H9 (cell line): ENCODE measurements around the gene ERN1. TPM values are rescaled to one million over a fixed set of nuclear protein-coding genes. Genes with fewer than 3 reads are reported as not detected.

Experiments
- DNase-seq: peaks from one replicate; pipeline ENCODE4 v3.0.0-alpha.2; 2017
- H2AFZ ChIP-seq: one replicate; pipeline ENCODE4 v1.6.1; 2013; ENCODE audit warnings: mild to moderate bottlenecking, low read length, control low read depth, moderate library complexity
- H2AK5ac ChIP-seq: 2 replicates; pipeline ENCODE4 v1.6.1; 2013; ENCODE audit warnings: low read length, control low read depth, mixed read lengths; ENCODE audit not compliant: insufficient read length
- H2BK120ac ChIP-seq: one replicate; pipeline ENCODE4 v1.6.1; 2013; ENCODE audit warnings: low read depth, mild to moderate bottlenecking, low read length, control low read depth, inconsistent platforms; ENCODE audit not compliant: poor library complexity, severe bottlenecking
- H2BK12ac ChIP-seq: 2 replicates; pipeline ENCODE4 v1.6.1; 2013; ENCODE audit warnings: low read length, control low read depth, mixed read lengths, low read depth; ENCODE audit not compliant: insufficient read length
- H2BK15ac ChIP-seq: 2 replicates; pipeline ENCODE4 v1.6.1; 2013; ENCODE audit warnings: low read depth, low read length, control low read depth
- H2BK20ac ChIP-seq: one replicate; pipeline ENCODE4 v1.6.1; 2013; ENCODE audit warnings: low read depth, mild to moderate bottlenecking, low read length, control low read depth, inconsistent platforms; ENCODE audit not compliant: poor library complexity, severe bottlenecking
- H2BK5ac ChIP-seq: 2 replicates; pipeline ENCODE4 v1.6.1; 2013; ENCODE audit warnings: low read length, control low read depth, mixed read lengths; ENCODE audit not compliant: insufficient read length
- H3K14ac ChIP-seq: 2 replicates; pipeline ENCODE4 v1.6.1; 2013; ENCODE audit warnings: low read length, control low read depth; ENCODE audit not compliant: insufficient read depth
- H3K18ac ChIP-seq: 2 replicates; pipeline ENCODE4 v1.6.1; 2013; ENCODE audit warnings: low read depth, mild to moderate bottlenecking, mixed read lengths, low read length, control low read depth; ENCODE audit not compliant: insufficient read length
- H3K23ac ChIP-seq: 2 replicates; pipeline ENCODE4 v1.6.1; 2013; ENCODE audit warnings: low read length, control low read depth, mixed read lengths, low read depth; ENCODE audit not compliant: insufficient read length
- H3K23me2 ChIP-seq: 2 replicates; pipeline ENCODE4 v1.6.1; 2013; ENCODE audit warnings: low read depth, mild to moderate bottlenecking, mixed read lengths, low read length, control low read depth; ENCODE audit not compliant: insufficient read length, poor library complexity, severe bottlenecking
- H3K27ac ChIP-seq: 2 replicates; pipeline ENCODE4 v1.5.1; 2013; ENCODE audit warnings: low read length, control low read depth, mixed read lengths, low read depth; ENCODE audit not compliant: insufficient read length
- H3K27me3 ChIP-seq: 2 replicates; pipeline ENCODE4 v1.6.1; 2013; ENCODE audit warnings: low read length, control low read depth, inconsistent platforms; ENCODE audit not compliant: insufficient read depth
- H3K4ac ChIP-seq: 2 replicates; pipeline ENCODE4 v1.6.1; 2013; ENCODE audit warnings: low read depth, mild to moderate bottlenecking, control low read depth, inconsistent platforms, low read length, moderate library complexity
- H3K4me1 ChIP-seq: 2 replicates; pipeline ENCODE4 v1.6.1; 2013; ENCODE audit warnings: low read length, control low read depth, inconsistent platforms; ENCODE audit not compliant: insufficient read depth
- H3K4me2 ChIP-seq: 2 replicates; pipeline ENCODE4 v1.6.1; 2013; ENCODE audit warnings: low read length, control low read depth, mixed read lengths; ENCODE audit not compliant: insufficient read length, insufficient read depth
- H3K56ac ChIP-seq: 2 replicates; pipeline ENCODE4 v1.6.1; 2013; ENCODE audit warnings: low read depth, mild to moderate bottlenecking, mixed read lengths, low read length, control low read depth; ENCODE audit not compliant: insufficient read length
- H3K79me1 ChIP-seq: 2 replicates; pipeline ENCODE4 v1.6.1; 2013; ENCODE audit warnings: low read depth, mild to moderate bottlenecking, moderate library complexity, low read length, control low read depth, inconsistent platforms; ENCODE audit not compliant: insufficient read depth, poor library complexity, severe bottlenecking
- H3K79me2 ChIP-seq: 2 replicates; pipeline ENCODE4 v1.6.1; 2013; ENCODE audit warnings: low read length, control low read depth, inconsistent platforms; ENCODE audit not compliant: insufficient read depth
- H3K9ac ChIP-seq: 2 replicates; pipeline ENCODE4 v1.6.1; 2013; ENCODE audit warnings: low read length, control low read depth, mixed read lengths; ENCODE audit not compliant: insufficient read length; ENCODE audit errors: extremely low read depth
- H3K9me3 ChIP-seq: one replicate; pipeline ENCODE4 v1.6.1; 2013; ENCODE audit warnings: low read depth, low read length, inconsistent platforms; ENCODE audit not compliant: control insufficient read depth
- H3T11ph ChIP-seq: one replicate; pipeline ENCODE4 v1.6.1; 2013; ENCODE audit warnings: mild to moderate bottlenecking, low read length, control low read depth, inconsistent platforms
- H4K20me1 ChIP-seq: one replicate; pipeline ENCODE4 v1.6.1; 2013; ENCODE audit not compliant: control insufficient read depth, insufficient read length, insufficient read depth
- H4K5ac ChIP-seq: 2 replicates; pipeline ENCODE4 v1.6.1; 2013; ENCODE audit warnings: low read depth, mild to moderate bottlenecking, mixed read lengths, low read length, control low read depth; ENCODE audit not compliant: insufficient read length
- H4K8ac ChIP-seq: replicated peaks from 2 replicates; pipeline ENCODE4 v1.6.1; 2013; ENCODE audit warnings: low read length, control low read depth, mixed read lengths, low read depth; ENCODE audit not compliant: insufficient read length
- H4K91ac ChIP-seq: 2 replicates; pipeline ENCODE4 v1.6.1; 2013; ENCODE audit warnings: low read depth, mild to moderate bottlenecking, moderate library complexity, mixed read lengths, low read length, control low read depth; ENCODE audit not compliant: insufficient read length
- H3K27ac Mint-ChIP-seq, 3 experiments: 2 replicates in 2 of 3; 3 replicates in 1 of 3; pipeline ENCODE4 v1.8.0; 2020 to 2021; ENCODE audit warnings: mixed read lengths in 3 of 3, mild to moderate bottlenecking in 1 of 3, moderate library complexity in 1 of 3
- H3K27me3 Mint-ChIP-seq: 2 replicates; pipeline ENCODE4 v1.8.0; 2021; ENCODE audit warnings: low read depth, mild to moderate bottlenecking, moderate library complexity, mixed read lengths
- H3K36me3 Mint-ChIP-seq, 3 experiments: 2 replicates in 2 of 3; 3 replicates in 1 of 3; pipeline ENCODE4 v1.8.0; 2020 to 2021; ENCODE audit warnings: low read depth in 3 of 3, mixed read lengths in 3 of 3; ENCODE audit not compliant: insufficient read depth in 1 of 3
- H3K4me1 Mint-ChIP-seq, 2 experiments: 2 replicates each; pipeline ENCODE4 v1.8.0; 2020; ENCODE audit warnings: mixed read lengths in 2 of 2
- H3K4me3 Mint-ChIP-seq, 2 experiments: 2 replicates in 1 of 2; 3 replicates in 1 of 2; pipeline ENCODE4 v1.8.0; 2020 to 2021; ENCODE audit warnings: mild to moderate bottlenecking in 2 of 2, mixed read lengths in 2 of 2, moderate library complexity in 1 of 2
- H3K9me3 Mint-ChIP-seq, 2 experiments: 2 replicates in 1 of 2; 3 replicates in 1 of 2; pipeline ENCODE4 v1.8.0; 2020; ENCODE audit warnings: mild to moderate bottlenecking in 2 of 2, mixed read lengths in 2 of 2, moderate library complexity in 1 of 2
- CTCF ChIP-seq: fragments of 200-600 bp; sonication (generic); conservative IDR thresholded peaks from 3 replicates; pipeline ENCODE4 v1.8.0; 2021; ENCODE audit warnings: antibody characterized with exemption, mild to moderate bottlenecking
- WGBS: extraction: QIAGEN DNeasy Blood & Tissue Kit; methylation state at CpG from one replicate; pipeline ENCODE4 v1.1.7; 2013; ENCODE audit warnings: missing lambda C conversion rate, low lambda C conversion rate, mixed read lengths; ENCODE audit not compliant: insufficient read length; ENCODE audit errors: extremely low coverage; 5-methylcytosine and 5-hydroxymethylcytosine counted together
- total RNA-seq: library from RNA; stranded (reverse); gene quantifications from 2 replicates; pipeline ENCODE4 v1.2.1, GENCODE V29; 2021

ERN1 gene
- total RNA-seq, 1 experiment from 2014 or later = 5.0 TPM

DNA sequence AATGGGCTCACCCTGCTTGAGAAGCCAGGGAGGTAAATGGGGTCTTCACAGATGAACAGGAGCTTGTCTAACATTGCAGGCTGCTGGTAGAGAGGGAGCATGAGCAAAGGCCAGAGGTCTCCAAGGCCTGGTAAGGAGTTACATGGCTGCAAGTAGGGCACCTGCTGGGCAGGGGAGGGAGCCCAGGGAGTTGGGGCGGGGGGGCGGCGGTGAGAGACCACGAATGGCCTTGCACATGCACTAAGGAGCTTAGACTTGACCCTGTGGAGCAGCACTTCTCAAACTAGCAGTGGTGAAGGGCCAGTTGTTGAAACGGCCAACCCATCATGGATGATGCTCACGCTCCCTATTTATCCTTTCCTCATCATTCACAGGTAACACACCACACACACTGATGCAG, 38.4 kb downstream of the ERN1 start:
- H3K9me3 ChIP-seq = no peaks in the 10 kb centered on the region
- no peak overlapping the region for H2AK5ac ChIP-seq
- no peak overlapping the region for H3K18ac ChIP-seq
- no peak overlapping the region for H2BK20ac ChIP-seq
- H3K56ac ChIP-seq = no peak overlapping the region
- no peak overlapping the region for H2BK5ac ChIP-seq
- H2BK12ac ChIP-seq = no peak overlapping the region
- Mint-ChIP-seq H3K27ac (no peak overlapping the region), H3K36me3 (peaks cover 2 to 6% (median 3%) of the 10 kb centered on the region in 3 experiments; a peak in 5 of 7 replicates), H3K9me3 (peaks cover 0 to 2% of the 10 kb centered on the region in 2 experiments; a peak in 1 of 5 replicates), H3K4me3 (no peak overlapping the region), H3K4me1 (peaks cover 13 to 15% of the 10 kb centered on the region in 2 experiments), H3K27me3 (no peaks in the 10 kb centered on the region; the same call in 1 of the 2 replicates)
- no peak for TF ChIP-seq CTCF
- no peak overlapping the region for H2BK15ac ChIP-seq
- no peak overlapping the region for H3T11ph ChIP-seq
- H4K5ac ChIP-seq = no peak overlapping the region
- H3K23me2 ChIP-seq = no peaks in the 10 kb centered on the region
- DNase-seq = no peak
- H3K4me1 ChIP-seq = peaks cover 6% of the 10 kb centered on the region; the same call in 1 of the 2 replicates
- WGBS = no CpG with 5 or more reads among the region's 6 CpGs
- no peak overlapping the region for H3K27ac ChIP-seq
- no peaks in the 10 kb centered on the region for H3K79me1 ChIP-seq
- no peak overlapping the region for H3K4ac ChIP-seq
- H2AFZ ChIP-seq = no peak overlapping the region
- no peak overlapping the region for H4K91ac ChIP-seq
- no peak overlapping the region for H2BK120ac ChIP-seq
- H3K4me2 ChIP-seq = no peak overlapping the region
- H3K9ac ChIP-seq = no peak overlapping the region
- no peaks in the 10 kb centered on the region for H3K79me2 ChIP-seq
- no peak overlapping the region for H3K23ac ChIP-seq
- H4K20me1 ChIP-seq = no peaks in the 10 kb centered on the region
- H3K27me3 ChIP-seq = no peaks in the 10 kb centered on the region
- H3K14ac ChIP-seq = 0 out of 2 replicates have a peak overlapping the region, but pooled peaks have one; percentile 25
- H4K8ac ChIP-seq = peak overlapping the region; percentile 59
